SK-MEL-5 (cell line): ENCODE results near the gene PLEKHA5. TPM values are rescaled to one million over a fixed set of nuclear protein-coding genes. Genes with fewer than 3 reads are reported as not detected.
"Not testable (repeated sequence)": the region's sequence is repeated elsewhere in the genome, so short reads cannot be mapped to it uniquely, and the experiment has no call there.

Experiments used
- DNase-seq: peaks from one replicate; pipeline ENCODE4 v3.0.0-alpha.2; 2016; ENCODE audit warnings: low read depth, low spot score
- in situ Hi-C: cut with HindIII; loops from 2 replicates; pipeline ENCODE4 v1.10.0; 2016; ENCODE audit warnings: low sequenced_read_pairs, high pct_unique_total_duplicates, low pct_unique_long_range_greater_than_20kb
- total RNA-seq: library from RNA; depleted of rRNA; stranded (reverse); fragments of >200 nt; shearing (Covaris generic); gene quantifications from 2 replicates; pipeline ENCODE4 v1.2.3, GENCODE V29; 2014

The PLEKHA5 gene
- total RNA-seq, 1 experiment from 2014 or later, result 236 TPM

DNA sequence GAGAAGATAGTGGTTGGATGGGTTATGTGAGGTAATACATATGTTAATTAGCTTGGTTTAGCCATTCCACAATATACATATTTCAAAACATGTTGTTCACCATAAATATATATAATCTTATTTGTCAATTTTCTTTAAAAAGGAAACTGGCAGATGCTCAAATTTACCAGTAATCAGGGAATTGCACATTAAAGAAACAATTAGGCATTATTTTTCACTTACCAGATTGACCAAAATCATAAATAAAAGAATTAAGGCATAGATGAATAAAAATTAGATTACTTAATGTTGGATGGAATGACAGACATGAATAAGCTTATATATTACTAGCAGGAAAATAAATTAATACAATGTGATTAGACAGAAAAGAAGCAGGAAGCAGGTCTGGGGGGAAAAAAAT is 147.2 kb downstream of the PLEKHA5 start:
- in situ Hi-C loops, result no loop called here

DNA sequence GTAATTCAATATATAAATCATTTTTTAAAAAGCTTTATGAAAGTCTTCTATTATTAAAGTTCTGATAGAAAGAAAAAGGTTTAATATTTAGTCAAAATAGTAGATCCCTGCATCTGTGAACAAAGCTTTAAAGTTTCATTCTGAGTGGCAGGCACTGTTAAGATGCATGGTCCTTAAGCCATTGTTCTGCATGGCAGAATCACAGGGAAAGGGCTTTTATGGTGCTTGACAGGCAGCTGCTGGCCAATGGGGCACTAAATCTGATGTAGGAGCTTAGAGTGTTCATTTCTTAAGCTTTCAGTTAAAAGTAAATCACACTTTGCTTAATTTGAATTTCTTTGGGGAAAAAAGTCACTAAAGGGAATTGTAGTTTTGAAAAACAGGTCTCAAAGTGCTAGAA is 148.2 kb downstream of the PLEKHA5 start:
- in situ Hi-C loops, result no loop called here
- no peak for DNase-seq

More for the DNA sequence above, 147.2 kb downstream of the PLEKHA5 start:
- DNase-seq, result no peak

DNA sequence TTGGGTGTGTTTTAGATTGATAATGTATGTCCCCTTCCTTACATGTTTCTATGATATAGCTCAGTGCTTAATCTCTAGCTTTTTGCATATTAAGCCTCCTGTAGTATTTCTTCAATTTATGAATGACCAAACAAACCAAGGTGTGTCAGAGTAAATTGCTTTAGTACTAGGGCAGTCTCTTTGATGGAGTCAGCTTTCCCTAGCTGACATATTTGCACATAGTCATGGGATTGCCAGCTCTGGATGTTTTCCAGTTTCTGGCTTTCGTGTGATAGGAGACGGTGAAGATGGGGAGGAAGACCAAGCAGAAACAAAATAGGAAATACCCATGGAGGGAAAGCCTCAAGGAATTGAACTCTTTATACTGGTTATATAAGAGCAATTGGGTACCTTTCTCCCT is 148.9 kb downstream of the PLEKHA5 start:
- no peak for DNase-seq
- in situ Hi-C loops, result no loop called here

- no peak for DNase-seq
- in situ Hi-C loops, result no loop called here
Observed at GRCh38 chr12:19282133-19282699, 152.7 kb downstream of the PLEKHA5 start.

- DNase-seq, result no peak
- in situ Hi-C loops, result no loop called here
Observed at GRCh38 chr12:19284658-19285057, 155.1 kb downstream of the PLEKHA5 start.

DNA sequence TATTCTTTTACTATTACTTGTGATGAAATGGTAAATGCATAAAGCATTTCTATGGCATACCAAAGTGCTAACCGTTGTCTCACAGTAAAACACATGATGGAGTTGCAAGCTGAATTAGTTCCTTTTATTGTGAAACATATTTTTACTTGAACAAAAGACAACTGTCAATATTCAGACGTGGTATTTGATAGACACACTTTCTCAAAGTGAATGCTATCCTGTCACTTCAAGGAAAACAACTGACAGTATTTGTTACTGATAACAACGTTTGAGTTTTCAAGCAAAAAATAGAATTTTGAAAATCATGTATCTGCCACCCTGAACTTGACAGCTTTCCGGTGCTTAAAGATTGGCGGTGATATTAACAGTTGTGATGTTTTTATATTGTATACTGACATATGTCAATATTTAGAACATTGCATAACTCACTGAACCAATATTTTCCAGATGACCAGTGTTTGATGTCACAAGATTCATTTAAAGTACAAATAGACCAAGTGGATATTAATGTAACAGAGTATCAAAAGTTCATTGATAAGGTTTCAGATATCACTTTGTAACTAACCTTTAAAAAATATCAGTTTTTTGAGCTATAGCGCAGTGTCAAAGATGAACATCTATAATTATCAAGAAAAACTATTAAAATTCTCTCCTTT is 156.4 kb downstream of the PLEKHA5 start:
- in situ Hi-C loops, result no loop called here
- peak; percentile 57 for DNase-seq

- no peak for DNase-seq
- in situ Hi-C loops, result no loop called here
Observed at GRCh38 chr12:19287302-19287701, 157.8 kb downstream of the PLEKHA5 start.

- no peak for DNase-seq
- in situ Hi-C loops, result no loop called here
Observed at GRCh38 chr12:19288161-19288560, 158.6 kb downstream of the PLEKHA5 start.

- peak; percentile 64 for DNase-seq
- in situ Hi-C loops, result no loop called here
Observed at GRCh38 chr12:19288603-19289244, 159.2 kb downstream of the PLEKHA5 start.

DNA sequence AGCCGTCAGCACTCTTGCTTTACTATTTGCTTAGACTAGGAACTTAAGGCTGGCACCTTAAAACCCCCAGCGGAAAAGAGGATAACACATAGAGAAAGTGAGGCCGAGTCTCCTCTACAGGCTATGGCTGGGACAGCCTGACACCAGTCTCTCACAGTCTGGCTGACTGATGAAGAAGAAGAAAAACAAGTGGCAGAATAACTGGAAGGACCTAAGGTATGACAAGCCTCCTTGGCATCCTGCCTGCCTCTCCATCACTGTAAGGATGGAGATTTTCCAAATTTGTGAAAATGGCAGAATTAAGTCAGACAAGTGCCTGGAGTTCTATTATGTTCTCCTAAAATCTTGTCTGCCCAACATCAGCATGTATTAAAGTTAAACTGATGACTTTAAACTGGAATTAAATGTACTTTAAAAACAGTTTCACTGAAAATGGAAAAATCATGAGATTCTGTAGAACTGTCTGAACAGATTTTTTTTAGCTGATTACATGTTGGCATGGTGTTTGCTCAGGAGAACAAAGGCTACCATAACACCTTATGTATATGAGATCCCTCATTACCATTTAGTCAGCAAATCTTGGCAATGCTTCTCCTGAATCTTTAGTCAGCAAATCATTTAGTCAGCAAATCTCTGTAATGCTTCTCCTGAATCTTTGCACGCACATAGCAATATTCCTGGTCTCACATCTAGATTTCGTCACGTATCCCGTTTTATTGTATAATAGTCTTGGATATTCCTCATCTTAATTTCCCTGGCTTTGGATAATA is 169.5 kb downstream of the PLEKHA5 start:
- no peak for DNase-seq
- in situ Hi-C loops, result no loop called here

DNA sequence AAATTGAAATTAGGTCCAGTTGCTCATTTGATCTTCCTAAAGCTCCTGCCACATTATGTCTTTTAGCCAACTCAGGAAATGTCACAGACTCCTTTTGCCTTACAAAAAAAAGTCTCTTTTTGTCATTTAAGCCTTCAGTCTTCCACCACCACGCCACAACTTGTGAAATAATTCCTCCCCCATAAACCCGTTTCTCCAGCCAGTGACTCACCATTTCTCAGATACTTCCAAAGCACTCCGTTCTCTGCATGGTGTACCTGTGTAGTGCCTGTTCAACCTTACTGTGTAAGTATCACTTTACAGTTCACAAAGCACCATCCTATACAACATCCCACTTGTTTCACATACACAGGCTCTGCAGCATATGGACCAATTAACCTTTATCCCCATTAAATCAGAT is 170.2 kb downstream of the PLEKHA5 start:
- in situ Hi-C loops, result no loop called here
- DNase-seq, result no peak

DNA sequence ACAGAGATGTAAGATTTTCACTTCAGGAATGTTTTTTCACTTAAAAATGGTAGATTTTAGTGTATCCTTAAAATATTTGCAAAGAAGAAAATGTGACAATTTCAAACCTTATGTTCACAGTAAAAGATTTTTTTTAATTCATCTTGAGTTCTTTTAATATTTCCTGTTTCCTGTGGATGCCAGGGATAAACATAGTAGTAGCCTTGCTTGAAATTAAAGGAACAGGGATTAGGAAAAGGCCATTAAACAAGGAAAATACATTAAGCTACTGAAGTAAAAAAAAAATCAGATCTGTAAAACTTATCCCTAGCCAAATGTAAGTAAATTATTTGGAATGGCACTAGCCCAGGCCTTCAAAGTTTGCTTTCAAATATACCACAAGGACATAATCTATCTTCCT is 171.7 kb downstream of the PLEKHA5 start:
- no peak for DNase-seq
- in situ Hi-C loops, result no loop called here

DNA sequence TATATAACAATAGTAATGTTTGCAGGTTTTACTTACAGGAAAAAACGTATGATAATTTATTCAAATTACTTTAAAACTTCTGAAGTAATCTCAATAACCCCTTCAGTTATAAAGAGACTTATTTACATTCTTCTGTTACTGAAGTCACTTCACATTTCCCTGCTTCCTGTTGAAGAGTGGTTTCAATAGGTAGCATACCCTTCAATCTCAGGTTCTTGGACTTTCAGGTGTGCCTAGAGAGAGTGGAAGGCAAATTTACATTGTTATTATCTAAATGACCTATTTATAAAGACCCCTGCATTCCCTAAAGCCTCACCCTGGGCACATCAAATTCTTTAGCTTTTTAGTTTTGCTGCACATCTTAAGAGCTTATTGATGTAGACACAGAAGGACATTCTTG is 172.2 kb downstream of the PLEKHA5 start:
- in situ Hi-C loops, result no loop called here
- no peak for DNase-seq

GRCh38 chr12:19302100-19302640 is 172.6 kb downstream of the PLEKHA5 start:
- DNase-seq, result no peak
- in situ Hi-C loops, result no loop called here

- in situ Hi-C loops, result no loop called here
Observed at GRCh38 chr12:19303496-19303895, 174.0 kb downstream of the PLEKHA5 start.

DNA sequence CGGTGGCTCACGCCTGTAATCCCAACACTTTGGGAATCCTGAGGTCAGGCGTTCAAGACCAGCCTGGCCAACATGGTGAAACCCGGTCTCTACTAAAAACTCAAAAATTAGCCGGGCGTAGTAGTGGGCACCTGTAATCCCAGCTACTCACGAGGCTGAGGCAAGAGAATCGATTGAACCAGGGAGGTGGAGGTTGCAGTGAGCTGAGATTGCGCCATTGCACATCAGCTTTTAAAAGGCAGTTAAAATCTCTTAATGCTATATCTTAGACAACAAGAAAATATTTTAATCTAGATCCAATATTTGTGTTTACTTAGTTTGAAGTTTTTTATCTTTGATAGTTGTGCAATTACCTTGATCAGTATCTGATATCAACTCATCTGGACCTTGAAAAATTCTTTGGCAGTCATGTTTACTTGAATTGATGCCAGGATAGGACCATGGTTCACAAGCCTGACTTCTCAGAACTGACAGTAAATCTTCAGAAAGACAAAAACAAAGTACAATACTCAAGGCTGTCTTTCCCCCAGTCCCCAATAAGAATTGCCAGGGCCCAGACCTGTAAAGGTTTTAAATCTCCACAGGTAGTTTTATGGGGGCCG is 174.7 kb downstream of the PLEKHA5 start:
- DNase-seq, result no peak
- in situ Hi-C loops, result no loop called here

More at GRCh38 chr12:19303496-19303895, 174.0 kb downstream of the PLEKHA5 start:
- no peak for DNase-seq

DNA sequence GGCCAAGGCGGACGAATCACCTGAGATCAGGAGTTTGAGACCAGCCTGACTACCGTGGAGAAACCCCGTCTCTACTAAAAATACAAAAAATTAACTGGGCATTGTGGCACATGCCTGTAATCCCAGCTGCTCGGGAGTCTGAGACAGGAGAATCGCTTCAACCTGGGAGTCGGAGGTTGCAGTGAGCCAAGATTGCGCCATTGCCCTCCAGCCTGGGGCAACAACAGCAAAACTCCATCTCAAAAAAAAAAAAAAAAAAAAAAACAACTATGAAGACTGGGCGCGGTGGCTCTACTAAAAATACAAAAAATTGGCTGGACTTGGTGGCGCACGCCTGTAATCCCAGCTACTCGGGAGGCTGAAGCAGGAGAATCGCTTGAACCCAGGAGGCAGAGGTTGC is 176.1 kb downstream of the PLEKHA5 start:
- DNase-seq, in situ Hi-C loops: not testable (repeated sequence)

DNA sequence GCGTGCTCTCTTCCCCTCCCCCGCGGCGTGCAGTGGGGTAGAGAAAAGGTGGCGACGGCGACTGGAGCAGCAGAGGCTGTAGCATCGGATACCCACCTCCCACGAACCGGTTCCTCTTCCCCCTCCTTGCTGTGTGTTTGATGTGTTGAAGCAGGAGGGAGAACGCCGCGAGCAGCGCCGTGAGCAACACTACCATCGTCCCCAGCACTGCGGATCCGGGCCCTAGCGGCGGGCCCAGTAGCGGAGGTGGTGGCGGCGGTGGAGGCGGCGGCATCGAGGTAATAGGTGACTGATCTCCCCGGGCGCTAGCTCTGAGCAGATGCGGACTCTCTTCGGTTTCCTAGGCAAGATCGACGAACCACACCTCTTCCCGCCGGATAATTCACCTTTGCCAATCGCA is 176.8 kb downstream of the PLEKHA5 start:
- in situ Hi-C loops, result no loop called here
- no peak for DNase-seq
